ENCODE data around the gene CLPTM1L.

Gene CLPTM1L

DNA sequence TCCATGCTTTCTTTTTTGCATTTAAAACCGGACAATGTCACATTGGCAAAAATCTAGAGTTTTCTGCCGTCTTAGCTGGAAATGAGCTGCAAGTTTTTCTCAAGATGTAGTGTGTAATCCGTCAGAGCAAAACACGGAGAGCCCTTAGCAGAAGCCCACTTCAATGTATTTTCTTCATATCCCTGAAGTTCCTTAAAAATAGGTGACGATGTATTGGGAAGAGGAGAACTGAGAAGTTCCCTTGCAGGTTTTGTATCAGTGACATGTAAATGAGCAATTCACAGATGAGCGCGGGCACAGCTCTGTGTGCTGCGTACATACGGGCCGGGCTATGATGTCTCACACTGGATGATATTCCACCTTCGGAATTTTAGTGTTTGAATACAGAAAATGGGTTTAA lies 14.8 kb upstream of the CLPTM1L start:
- DNase-seq (ENCODE audit: low read depth) = no peak
- TF ChIP-seq, protein P1, sequence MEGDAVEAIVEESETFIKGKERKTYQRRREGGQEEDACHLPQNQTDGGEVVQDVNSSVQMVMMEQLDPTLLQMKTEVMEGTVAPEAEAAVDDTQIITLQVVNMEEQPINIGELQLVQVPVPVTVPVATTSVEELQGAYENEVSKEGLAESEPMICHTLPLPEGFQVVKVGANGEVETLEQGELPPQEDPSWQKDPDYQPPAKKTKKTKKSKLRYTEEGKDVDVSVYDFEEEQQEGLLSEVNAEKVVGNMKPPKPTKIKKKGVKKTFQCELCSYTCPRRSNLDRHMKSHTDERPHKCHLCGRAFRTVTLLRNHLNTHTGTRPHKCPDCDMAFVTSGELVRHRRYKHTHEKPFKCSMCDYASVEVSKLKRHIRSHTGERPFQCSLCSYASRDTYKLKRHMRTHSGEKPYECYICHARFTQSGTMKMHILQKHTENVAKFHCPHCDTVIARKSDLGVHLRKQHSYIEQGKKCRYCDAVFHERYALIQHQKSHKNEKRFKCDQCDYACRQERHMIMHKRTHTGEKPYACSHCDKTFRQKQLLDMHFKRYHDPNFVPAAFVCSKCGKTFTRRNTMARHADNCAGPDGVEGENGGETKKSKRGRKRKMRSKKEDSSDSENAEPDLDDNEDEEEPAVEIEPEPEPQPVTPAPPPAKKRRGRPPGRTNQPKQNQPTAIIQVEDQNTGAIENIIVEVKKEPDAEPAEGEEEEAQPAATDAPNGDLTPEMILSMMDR (IDR thresholded peaks at IDR 0.05; ENCODE audit: low read length, missing control alignments) = no peak
- no peak overlapping the region for H3K4me3 ChIP-seq (replicated peaks; ENCODE audit: low read depth, low read length)

DNA sequence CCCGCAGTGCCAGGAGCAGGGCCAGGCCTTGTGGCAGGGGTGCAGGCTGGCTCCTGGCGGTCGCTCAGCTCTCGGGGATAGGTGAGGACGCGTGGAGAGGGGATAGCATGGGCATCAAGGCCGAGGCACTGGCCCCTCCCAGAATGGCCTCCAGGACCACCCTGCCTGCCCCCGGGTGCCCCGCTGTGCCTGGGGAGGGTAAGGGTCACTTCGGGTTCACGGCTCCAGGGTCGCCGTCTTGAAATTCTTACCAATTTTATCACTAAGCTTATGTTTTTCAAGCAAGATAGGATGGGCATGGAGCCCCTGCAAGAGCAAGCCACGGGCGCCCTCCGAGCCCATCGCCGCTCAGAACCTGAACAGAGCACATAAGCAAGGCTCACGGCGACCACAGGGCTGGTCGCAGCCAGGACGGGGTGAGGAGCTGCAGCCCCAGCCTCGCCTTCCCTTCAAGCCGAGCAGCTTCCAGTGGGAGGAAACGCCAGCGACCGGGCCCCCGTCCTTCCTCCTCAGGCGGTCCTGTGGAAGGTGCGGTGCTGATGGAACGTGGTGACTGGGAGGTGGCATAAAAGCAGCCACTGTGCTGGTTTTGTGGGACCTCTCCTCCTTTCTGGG lies 14.2 kb upstream of the CLPTM1L start:
- DNase-seq (ENCODE audit: low read depth) = no peak
- H3K4me3 ChIP-seq (replicated peaks; ENCODE audit: low read depth, low read length) = no peak overlapping the region

DNA sequence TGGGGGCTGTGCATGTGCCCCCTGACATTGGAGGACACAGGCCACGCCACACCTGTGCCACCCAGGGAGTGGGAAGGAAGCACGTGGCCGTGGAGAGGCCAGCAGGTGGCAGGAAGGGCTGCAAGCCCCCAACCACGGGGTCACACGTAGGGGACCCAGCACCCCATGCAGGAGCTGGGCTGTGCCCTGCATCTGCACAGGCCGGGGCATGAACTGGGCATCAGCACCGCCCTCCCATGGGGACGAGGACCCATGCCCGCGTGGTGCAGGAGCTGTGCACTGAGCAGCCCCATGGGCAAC lies 13.8 kb upstream of the CLPTM1L start:
- TF ChIP-seq, protein P1 (IDR thresholded peaks at IDR 0.05; ENCODE audit: low read length, missing control alignments) = no peak

More for the DNA sequence above, 14.2 kb upstream of the CLPTM1L start:
- TF ChIP-seq, protein P1 (IDR thresholded peaks at IDR 0.05; ENCODE audit: low read length, missing control alignments) = no peak

DNA sequence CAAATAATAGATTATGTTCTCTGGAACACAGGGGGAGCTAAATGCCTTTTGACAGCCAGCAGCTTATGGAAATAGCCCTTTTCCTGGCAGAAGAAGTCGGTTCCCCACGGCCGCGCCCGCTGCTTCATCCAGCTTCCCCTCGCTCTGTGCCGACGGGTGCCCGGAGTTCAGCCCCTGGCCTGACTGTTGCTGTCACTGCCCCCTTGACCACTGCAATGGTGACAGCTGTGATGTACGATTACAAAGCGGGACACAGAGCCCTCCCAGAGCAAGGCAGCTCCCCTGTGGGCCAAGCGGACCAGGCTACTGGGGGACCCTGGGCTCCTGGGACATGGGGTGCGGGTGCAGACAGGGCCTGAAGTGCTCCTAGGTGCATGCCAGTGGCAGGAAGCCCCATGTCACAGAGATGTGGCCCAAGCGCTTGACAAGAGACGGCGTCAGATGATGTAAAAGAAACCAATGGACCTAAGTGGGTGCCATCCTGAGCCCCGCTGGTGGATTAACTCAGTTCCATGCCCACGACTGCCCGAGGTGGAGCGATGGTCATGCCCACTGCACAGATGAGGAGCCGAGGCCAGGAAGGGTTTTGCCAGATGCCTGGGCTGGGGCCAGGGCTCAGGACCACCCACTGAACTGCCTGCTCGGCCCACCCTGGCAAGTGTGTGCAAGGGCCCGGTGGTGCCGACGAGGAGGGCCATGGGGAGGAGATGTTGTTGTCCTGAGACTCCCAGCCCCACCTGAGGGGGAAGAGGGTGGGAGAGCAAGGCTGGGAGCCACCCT lies 13.2 kb upstream of the CLPTM1L start:
- TF ChIP-seq, protein P1 (IDR thresholded peaks at IDR 0.05; ENCODE audit: low read length, missing control alignments) = no peak
- DNase-seq (ENCODE audit: low read depth) = no peak
- no peak overlapping the region for H3K4me3 ChIP-seq (replicated peaks; ENCODE audit: low read depth, low read length)

More for the DNA sequence above, 13.8 kb upstream of the CLPTM1L start:
- no peak overlapping the region for H3K4me3 ChIP-seq (replicated peaks; ENCODE audit: low read depth, low read length)
- DNase-seq (ENCODE audit: low read depth) = no peak

DNA sequence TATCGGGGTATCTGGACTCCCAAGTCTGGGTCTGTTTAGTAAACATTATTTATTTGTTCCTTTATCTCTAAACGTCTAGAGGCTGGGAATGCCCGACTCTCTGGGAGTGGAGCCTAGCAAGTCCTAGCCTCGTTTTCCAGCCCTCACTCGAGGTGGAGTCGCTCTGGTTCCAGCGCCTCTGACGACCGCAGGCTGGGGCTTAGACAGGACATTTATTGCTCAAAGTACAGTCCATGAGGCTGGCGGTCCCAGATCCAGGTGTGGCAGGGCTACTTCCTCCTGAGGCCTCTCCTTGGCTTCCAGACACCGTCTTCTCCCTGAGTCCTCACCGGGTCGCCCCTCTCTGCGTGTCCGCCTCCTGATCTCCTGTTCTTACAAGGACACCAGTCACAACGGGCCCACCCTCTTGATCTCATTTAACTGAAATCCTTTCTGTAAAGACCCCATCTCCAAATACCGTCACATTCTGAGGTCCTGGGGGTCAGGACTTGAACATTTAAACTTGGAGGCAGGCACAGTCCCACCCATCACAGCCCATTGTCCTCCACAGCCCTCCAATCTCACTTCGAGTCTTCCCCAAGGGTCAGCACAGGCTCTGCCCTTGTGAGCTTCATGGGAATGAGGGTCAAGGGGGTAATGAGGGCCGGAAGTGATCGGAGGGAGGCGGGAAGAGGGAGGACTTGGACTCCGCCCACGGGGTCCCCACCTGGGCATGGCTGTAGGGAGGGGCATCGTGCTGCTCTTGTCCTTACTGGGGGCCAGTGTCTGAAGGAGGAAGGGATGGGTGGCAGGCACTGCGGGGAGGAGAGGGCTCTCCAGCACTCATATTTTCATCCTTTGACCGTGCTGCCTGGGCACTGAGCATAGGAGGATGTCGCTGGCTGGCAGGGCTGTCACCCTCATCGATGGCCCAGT lies 12.2 kb upstream of the CLPTM1L start:
- DNase-seq (ENCODE audit: low read depth) = no peak
- no peak overlapping the region for H3K4me3 ChIP-seq (replicated peaks; ENCODE audit: low read depth, low read length)
- TF ChIP-seq, protein P1 (IDR thresholded peaks at IDR 0.05; ENCODE audit: low read length, missing control alignments) = no peak

DNA sequence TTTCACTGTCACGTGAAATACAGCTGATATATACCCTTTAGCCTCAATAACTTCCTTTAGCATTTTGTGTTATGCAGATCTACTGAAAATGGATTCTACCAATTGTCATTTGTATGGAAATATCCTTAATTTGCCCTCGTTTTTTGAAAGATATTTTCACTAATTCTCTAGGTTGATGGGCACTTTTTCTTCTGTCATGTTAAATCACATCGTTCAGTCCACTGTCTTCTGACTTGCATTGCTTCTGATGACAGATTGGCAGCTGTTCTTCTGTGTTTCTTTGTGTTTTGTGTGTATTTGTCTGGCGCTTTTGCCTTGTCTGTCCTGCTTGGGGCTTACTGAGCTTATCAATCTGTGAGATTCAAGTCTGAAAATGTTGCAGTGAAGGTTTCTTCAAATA lies 9.7 kb upstream of the CLPTM1L start:
- TF ChIP-seq, protein P1 (IDR thresholded peaks at IDR 0.05; ENCODE audit: low read length, missing control alignments) = no peak
- no peak for DNase-seq (ENCODE audit: low read depth)

More for the DNA sequence above, 9.7 kb upstream of the CLPTM1L start:
- H3K4me3 ChIP-seq (replicated peaks; ENCODE audit: low read depth, low read length) = no peak overlapping the region
